ENCODE measurements around the gene TEX14. TPM values are rescaled to one million over a fixed set of nuclear protein-coding genes. Genes with fewer than 3 reads are reported as not detected.

The TEX14 gene
- polyA plus RNA-seq, 1 donor (not counting 4 experiments of a cell fraction or from before 2014, with no cell fraction given) = 0.16 TPM

- Histone ChIP-seq H3K36me3 (ENCODE audit: control insufficient read depth in 2 of 2, extremely low read depth in 1 of 2, insufficient read depth in 2 of 2, low read length in 2 of 2) (no peaks in the 10 kb centered on the region), H3K27ac (ENCODE audit: control insufficient read depth, insufficient read depth, low read length) (no peak overlapping the region), H3K4me3 (ENCODE audit: control insufficient read depth in 2 of 3, extremely low read depth in 1 of 3, insufficient read depth in 2 of 3, low read depth in 1 of 3, low read length in 3 of 3) (no peak overlapping the region), H3K4me1 (ENCODE audit: control insufficient read depth, extremely low read depth, insufficient read depth, low read length) (no peaks in the 10 kb centered on the region), H3K9me1 (ENCODE audit: control insufficient read depth, extremely low read depth, insufficient read depth, low read length) (no peaks in the 10 kb centered on the region), H3K27me3 (ENCODE audit: control insufficient read depth, extremely low read depth, insufficient read depth, low read length) (no peaks in the 10 kb centered on the region), H3K9me3 (ENCODE audit: control insufficient read depth, low read depth, low read length) (no peaks in the 10 kb centered on the region), H3K4me2 (ENCODE audit: control insufficient read depth, extremely low read depth, insufficient read depth, low read depth, low read length) (no peak overlapping the region), H3K9ac (ENCODE audit: control insufficient read depth, extremely low read depth, insufficient read depth, low read length) (no peak overlapping the region), H4K20me1 (ENCODE audit: control insufficient read depth, extremely low read depth, insufficient read depth, low read length) (no peaks in the 10 kb centered on the region), H3K79me2 (ENCODE audit: control insufficient read depth, insufficient read depth, low read length) (no peaks in the 10 kb centered on the region), H2AFZ (ENCODE audit: control insufficient read depth, low read length) (no peak overlapping the region)
- no peak for FAIRE-seq
- no peak for DNase-seq (ENCODE audit: low read depth, low spot score)
- dilution Hi-C loops (cut with MboI; ENCODE audit: extremely low pct_ligation_motif_present, low sequenced_read_pairs) = no loop called here
- TF ChIP-seq CTCF (optimal IDR thresholded peaks at IDR 0.05 in 1 of 3, IDR thresholded peaks at IDR 0.05 in 1 of 3, conservative IDR thresholded peaks at IDR 0.05 in 1 of 3; ENCODE audit: extremely low read depth in 1 of 3, insufficient read depth in 2 of 3, low read length in 3 of 3) (no peak), EZH2 (IDR thresholded peaks at IDR 0.05; ENCODE audit: low read length) (no peak)
Measured at GRCh38 chr17:58677194-58677880, 14.5 kb downstream of the TEX14 start.

- Histone ChIP-seq H3K4me2 (ENCODE audit: control insufficient read depth, extremely low read depth, insufficient read depth, low read depth, low read length) (no peak overlapping the region), H3K27me3 (ENCODE audit: control insufficient read depth, extremely low read depth, insufficient read depth, low read length) (no peaks in the 10 kb centered on the region), H3K9me3 (ENCODE audit: control insufficient read depth, low read depth, low read length) (no peaks in the 10 kb centered on the region), H4K20me1 (ENCODE audit: control insufficient read depth, extremely low read depth, insufficient read depth, low read length) (no peaks in the 10 kb centered on the region), H3K9me1 (ENCODE audit: control insufficient read depth, extremely low read depth, insufficient read depth, low read length) (no peaks in the 10 kb centered on the region), H3K4me3 (ENCODE audit: control insufficient read depth in 2 of 3, extremely low read depth in 1 of 3, insufficient read depth in 2 of 3, low read depth in 1 of 3, low read length in 3 of 3) (no peak overlapping the region), H3K27ac (ENCODE audit: control insufficient read depth, insufficient read depth, low read length) (no peak overlapping the region), H3K36me3 (ENCODE audit: control insufficient read depth in 2 of 2, extremely low read depth in 1 of 2, insufficient read depth in 2 of 2, low read length in 2 of 2) (no peaks in the 10 kb centered on the region), H3K79me2 (ENCODE audit: control insufficient read depth, insufficient read depth, low read length) (no peaks in the 10 kb centered on the region), H3K9ac (ENCODE audit: control insufficient read depth, extremely low read depth, insufficient read depth, low read length) (no peak overlapping the region), H2AFZ (ENCODE audit: control insufficient read depth, low read length) (no peak overlapping the region), H3K4me1 (ENCODE audit: control insufficient read depth, extremely low read depth, insufficient read depth, low read length) (peaks cover 5% of the 10 kb centered on the region)
- dilution Hi-C loops (cut with MboI; ENCODE audit: extremely low pct_ligation_motif_present, low sequenced_read_pairs) = no loop called here
- DNase-seq (ENCODE audit: low read depth, low spot score) = no peak
- no peak for FAIRE-seq
- TF ChIP-seq EZH2 (IDR thresholded peaks at IDR 0.05; ENCODE audit: low read length) (no peak), CTCF (optimal IDR thresholded peaks at IDR 0.05 in 1 of 3, IDR thresholded peaks at IDR 0.05 in 1 of 3, conservative IDR thresholded peaks at IDR 0.05 in 1 of 3; ENCODE audit: extremely low read depth in 1 of 3, insufficient read depth in 2 of 3, low read length in 3 of 3) (no peak)
Measured at GRCh38 chr17:58671969-58672368, 19.9 kb downstream of the TEX14 start.

Measured in keratinocyte (primary cell).